ENCODE results near the gene ZFAND3. TPM values are rescaled to one million over a fixed set of nuclear protein-coding genes. Genes with fewer than 3 reads are reported as not detected.

The ZFAND3 gene
- total and polyA plus RNA-seq, 2 of the 4 experiments (the other 2 are of a cell fraction): 10.9 to 26.7 TPM

DNA sequence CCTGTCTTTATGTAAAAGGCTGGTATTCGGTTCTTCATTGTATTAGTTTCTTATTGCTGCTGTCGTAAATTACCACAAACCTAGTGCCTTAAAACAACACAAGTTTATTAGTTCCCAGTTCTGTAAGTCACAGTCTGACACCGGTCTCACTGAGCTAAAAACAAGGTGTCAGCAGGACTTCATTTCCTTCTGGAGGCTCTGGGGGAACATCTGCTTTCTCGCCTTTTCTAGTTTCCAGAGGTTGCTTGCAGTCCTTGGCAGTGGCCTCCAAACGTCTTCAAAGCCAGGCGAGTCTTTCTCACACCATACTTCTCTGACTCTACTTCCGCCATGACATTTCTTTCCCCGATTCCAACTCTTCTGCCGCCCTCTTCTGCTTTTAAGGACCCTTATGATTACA is 43.0 kb upstream of the ZFAND3 start:
- no peak overlapping the region for H4K8ac ChIP-seq (ENCODE audit: low read depth in 2 of 2, low read length in 2 of 2)
- H2BK20ac ChIP-seq (ENCODE audit: low read depth, low read length): no peak overlapping the region
- no peaks in the 10 kb centered on the region for H3K79me1 ChIP-seq (ENCODE audit: low read depth in 1 of 2, low read length in 2 of 2)
- H4K91ac ChIP-seq (ENCODE audit: insufficient read depth, low read depth, low read length): no peak overlapping the region
- no peak overlapping the region for H2BK120ac ChIP-seq (ENCODE audit: low read depth, low read length)
- H4K5ac ChIP-seq (ENCODE audit: low read depth, low read length): no peak overlapping the region
- ChIA-PET POLR2A (ENCODE audit: unreplicated experiment) (no interaction called here), CTCF (no interaction called here)
- no peaks in the 10 kb centered on the region for H3K36me3 ChIP-seq (ENCODE audit: control insufficient read depth, insufficient read depth, low read length)
- no peak overlapping the region for H2BK5ac ChIP-seq (ENCODE audit: low read depth, low read length, poor library complexity, severe bottlenecking)
- DNase-seq (no peak), ATAC-seq (ENCODE audit: low read depth) (no peak)
- no peak overlapping the region for H3K9ac ChIP-seq (ENCODE audit: low read depth, low read length)
- no peak overlapping the region for H2BK15ac ChIP-seq (ENCODE audit: low read depth, low read length)
- WGBS, 2 experiments (ENCODE audit: extremely low coverage in 2 of 2, insufficient read length in 1 of 2): 69% methylated on average over 5 of the region's 9 CpGs; no CpG with 5 or more reads in 1 of the 2 experiments
- intact Hi-C loops (cut with micrococcal nuclease): no loop called here
- H3K9me1 ChIP-seq (ENCODE audit: insufficient read depth, low read length): no peaks in the 10 kb centered on the region
- no peak overlapping the region for H3K27ac ChIP-seq (ENCODE audit: insufficient read depth, low read length)
- no peak overlapping the region for H2AK5ac ChIP-seq (ENCODE audit: low read depth, low read length)
- in situ Hi-C loops (cut with MboI; ENCODE audit: low sequenced_read_pairs): no loop called here
- H3K23ac ChIP-seq (ENCODE audit: low read depth, low read length): no peak overlapping the region
- dilution Hi-C loops (cut with HindIII; ENCODE audit: low sequenced_read_pairs, unreplicated experiment): no loop called here
- no peak overlapping the region for H3K4ac ChIP-seq (ENCODE audit: low read depth, low read length)
- TF ChIP-seq SMC3 (IDR thresholded peaks at IDR 0.05; ENCODE audit: low read depth, low read length): no peak
- TF ChIP-seq RFX5 (IDR thresholded peaks at IDR 0.05; ENCODE audit: low read depth, low read length): no peak
- TF ChIP-seq, protein P1, sequence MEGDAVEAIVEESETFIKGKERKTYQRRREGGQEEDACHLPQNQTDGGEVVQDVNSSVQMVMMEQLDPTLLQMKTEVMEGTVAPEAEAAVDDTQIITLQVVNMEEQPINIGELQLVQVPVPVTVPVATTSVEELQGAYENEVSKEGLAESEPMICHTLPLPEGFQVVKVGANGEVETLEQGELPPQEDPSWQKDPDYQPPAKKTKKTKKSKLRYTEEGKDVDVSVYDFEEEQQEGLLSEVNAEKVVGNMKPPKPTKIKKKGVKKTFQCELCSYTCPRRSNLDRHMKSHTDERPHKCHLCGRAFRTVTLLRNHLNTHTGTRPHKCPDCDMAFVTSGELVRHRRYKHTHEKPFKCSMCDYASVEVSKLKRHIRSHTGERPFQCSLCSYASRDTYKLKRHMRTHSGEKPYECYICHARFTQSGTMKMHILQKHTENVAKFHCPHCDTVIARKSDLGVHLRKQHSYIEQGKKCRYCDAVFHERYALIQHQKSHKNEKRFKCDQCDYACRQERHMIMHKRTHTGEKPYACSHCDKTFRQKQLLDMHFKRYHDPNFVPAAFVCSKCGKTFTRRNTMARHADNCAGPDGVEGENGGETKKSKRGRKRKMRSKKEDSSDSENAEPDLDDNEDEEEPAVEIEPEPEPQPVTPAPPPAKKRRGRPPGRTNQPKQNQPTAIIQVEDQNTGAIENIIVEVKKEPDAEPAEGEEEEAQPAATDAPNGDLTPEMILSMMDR (conservative IDR thresholded peaks at IDR 0.05; ENCODE audit: low read depth, low read length): no peak
- no peak for TF ChIP-seq MAFK (IDR thresholded peaks at IDR 0.05; ENCODE audit: low read depth, low read length)
- no peak for TF ChIP-seq MXI1 (IDR thresholded peaks at IDR 0.05; ENCODE audit: borderline replicate concordance, low read depth, low read length)
- no peak overlapping the region for H3K4me2 ChIP-seq (ENCODE audit: low read depth, low read length)
- no TSS peak for BruUV-seq (replicated peaks)
- H3K4me1 ChIP-seq (ENCODE audit: control insufficient read depth, insufficient read depth, low read length): no peaks in the 10 kb centered on the region; the same call in 1 of the 2 replicates
- H3K27me3 ChIP-seq (ENCODE audit: control insufficient read depth, insufficient read depth, low read length): peaks cover 15% of the 10 kb centered on the region
- no peak overlapping the region for H3K56ac ChIP-seq (ENCODE audit: extremely low read depth, insufficient read depth, low read length)
- H2AK9ac ChIP-seq (replicated peaks; ENCODE audit: low read depth, low read length, poor library complexity): no peak overlapping the region
- no peaks in the 10 kb centered on the region for H4K20me1 ChIP-seq (ENCODE audit: insufficient read depth, low read length)
- no peak overlapping the region for H2AFZ ChIP-seq (replicated peaks; ENCODE audit: low read length, poor library complexity)
- H3K14ac ChIP-seq (replicated peaks; ENCODE audit: low read depth, low read length): no peak overlapping the region
- no peaks in the 10 kb centered on the region for H3K9me3 ChIP-seq (ENCODE audit: control insufficient read depth, insufficient read depth, low read length)
- no peak overlapping the region for H3K4me3 ChIP-seq (ENCODE audit: insufficient read depth, low read depth, low read length)
- no peak overlapping the region for H3K18ac ChIP-seq (ENCODE audit: low read depth, low read length)

Data from IMR-90 (cell line).